ENCODE measurements around the gene GATA1.

The GATA1 gene

DNA sequence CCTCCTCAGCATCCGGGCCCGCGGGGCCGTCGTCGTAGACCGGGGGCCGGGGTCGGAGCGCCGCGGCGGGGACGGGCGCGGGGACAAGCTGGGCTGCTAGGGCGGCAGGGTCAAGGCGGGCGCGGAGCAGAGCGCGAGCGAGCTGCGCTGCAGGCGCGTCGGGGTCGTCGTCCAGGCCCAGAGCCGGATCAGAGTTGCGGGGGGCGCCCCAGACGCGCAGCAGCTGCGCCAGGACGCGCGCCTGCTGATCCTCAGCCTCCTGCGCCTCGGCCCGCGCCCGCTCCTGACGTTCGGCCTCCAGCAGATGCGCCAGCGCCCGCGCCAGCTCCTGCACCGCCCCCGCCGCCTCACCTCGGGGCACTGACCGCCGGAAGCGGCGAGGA, 45.5 kb downstream of the GATA1 start:
- TF ChIP-seq, protein P1, sequence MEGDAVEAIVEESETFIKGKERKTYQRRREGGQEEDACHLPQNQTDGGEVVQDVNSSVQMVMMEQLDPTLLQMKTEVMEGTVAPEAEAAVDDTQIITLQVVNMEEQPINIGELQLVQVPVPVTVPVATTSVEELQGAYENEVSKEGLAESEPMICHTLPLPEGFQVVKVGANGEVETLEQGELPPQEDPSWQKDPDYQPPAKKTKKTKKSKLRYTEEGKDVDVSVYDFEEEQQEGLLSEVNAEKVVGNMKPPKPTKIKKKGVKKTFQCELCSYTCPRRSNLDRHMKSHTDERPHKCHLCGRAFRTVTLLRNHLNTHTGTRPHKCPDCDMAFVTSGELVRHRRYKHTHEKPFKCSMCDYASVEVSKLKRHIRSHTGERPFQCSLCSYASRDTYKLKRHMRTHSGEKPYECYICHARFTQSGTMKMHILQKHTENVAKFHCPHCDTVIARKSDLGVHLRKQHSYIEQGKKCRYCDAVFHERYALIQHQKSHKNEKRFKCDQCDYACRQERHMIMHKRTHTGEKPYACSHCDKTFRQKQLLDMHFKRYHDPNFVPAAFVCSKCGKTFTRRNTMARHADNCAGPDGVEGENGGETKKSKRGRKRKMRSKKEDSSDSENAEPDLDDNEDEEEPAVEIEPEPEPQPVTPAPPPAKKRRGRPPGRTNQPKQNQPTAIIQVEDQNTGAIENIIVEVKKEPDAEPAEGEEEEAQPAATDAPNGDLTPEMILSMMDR (conservative IDR thresholded peaks at IDR 0.05; ENCODE audit: low read depth) = no peak
- H3K27ac ChIP-seq = no peak overlapping the region
- ChIA-PET CTCF (no interaction called here), POLR2A (ENCODE audit: low non-redundant PET) (no interaction called here)
- no peak for DNase-seq (ENCODE audit: low spot score)

DNA sequence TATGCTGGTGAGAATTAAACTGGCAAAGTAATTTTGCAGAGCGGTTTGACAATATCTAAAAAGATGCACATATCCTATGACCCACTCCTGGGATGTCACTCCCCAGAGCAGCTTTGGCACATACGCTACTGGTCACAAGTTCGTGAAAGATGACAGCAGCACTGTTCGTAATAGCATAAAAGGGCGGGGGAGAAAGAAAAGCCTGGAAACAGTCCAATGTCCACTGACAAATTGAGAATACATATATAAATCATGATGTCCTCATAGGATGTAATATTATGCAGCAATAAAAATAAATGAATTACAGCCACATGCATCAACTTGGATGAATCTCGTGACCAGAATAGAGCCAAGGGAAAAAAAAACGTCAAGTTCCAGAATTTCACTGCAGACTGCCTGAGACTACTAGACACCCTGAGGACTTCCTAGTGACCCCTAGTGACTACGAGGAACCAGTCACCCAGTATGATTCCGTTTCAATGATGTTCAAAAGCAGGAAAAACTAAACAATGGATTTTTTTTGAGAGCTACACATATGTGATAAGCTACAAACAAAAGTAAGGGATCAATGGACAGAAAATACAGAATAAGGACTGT, 47.2 kb downstream of the GATA1 start:
- ChIA-PET CTCF (no interaction called here), POLR2A (ENCODE audit: low non-redundant PET) (no interaction called here)
- no peak for DNase-seq (ENCODE audit: low spot score)
- TF ChIP-seq, protein P1 (conservative IDR thresholded peaks at IDR 0.05; ENCODE audit: low read depth) = no peak
- H3K27ac ChIP-seq = no peak overlapping the region

DNA sequence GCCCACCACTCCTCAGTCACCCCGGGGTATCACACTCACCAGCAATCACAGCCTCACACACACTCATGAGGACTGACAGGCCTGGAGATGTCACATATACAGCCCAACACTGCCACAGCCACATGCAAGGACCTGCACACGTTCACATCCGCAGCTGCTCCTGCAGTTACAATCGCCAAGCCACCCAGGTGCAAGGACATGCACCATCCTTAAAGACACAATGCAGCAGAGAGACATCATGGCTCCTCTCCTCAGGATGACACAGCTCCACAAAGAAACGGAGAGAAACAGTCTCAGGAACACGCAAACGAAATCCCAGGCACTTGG, 48.0 kb downstream of the GATA1 start:
- no peak for DNase-seq (ENCODE audit: low spot score)
- POLR2A ChIA-PET (ENCODE audit: low non-redundant PET) = no interaction called here
- CTCF ChIA-PET = no interaction called here
- H3K27ac ChIP-seq = no peak overlapping the region
- TF ChIP-seq, protein P1 (conservative IDR thresholded peaks at IDR 0.05; ENCODE audit: low read depth) = no peak

DNA sequence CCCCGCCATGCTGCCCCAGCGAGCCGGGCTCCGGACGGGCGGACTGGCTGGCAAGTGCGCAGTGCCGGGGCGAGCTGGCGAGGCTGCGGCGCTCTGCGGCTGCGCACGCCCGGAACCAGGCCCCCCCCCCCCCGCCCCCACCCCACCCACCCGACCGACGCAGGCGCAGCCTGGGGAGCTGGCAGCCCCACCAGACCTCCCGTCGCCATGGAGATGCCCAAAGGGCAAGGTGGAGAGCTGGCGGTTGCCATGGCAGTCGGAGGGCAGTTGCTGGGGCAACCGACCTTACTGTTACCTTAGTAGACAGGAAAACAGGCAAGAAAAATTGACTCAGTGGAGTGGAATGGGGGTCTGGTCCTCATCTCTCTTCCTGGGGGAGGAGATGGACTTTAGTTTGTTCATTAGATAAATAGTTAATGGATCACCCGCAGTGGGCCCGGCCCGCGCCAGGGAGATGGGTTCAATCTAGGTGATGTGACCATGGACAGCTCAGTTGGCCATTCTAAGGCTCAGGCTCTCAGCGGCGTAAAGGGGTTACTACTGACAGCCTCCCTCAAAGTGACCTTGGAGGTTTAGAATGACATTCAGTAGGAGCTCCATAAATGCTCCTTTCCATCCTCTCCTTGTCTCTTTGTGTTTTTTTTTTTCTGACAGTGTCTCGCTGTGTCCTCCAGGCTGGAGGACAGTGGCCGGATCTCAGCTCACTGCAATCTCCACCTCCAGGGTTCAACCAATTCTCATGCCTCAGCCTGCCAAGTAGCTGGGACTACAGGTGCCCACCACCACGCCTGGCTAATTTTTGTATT, 49.3 kb downstream of the GATA1 start, which contains the start of gene PCSK1N:
Gene PCSK1N, minus strand, starts transcription at position 87 of the 806 bp plus-strand sequence. Its CDS starts 78 bp downstream, at position 9.
- TF ChIP-seq, protein P1 (conservative IDR thresholded peaks at IDR 0.05; ENCODE audit: low read depth) = no peak
- ChIA-PET CTCF (no interaction called here), POLR2A (ENCODE audit: low non-redundant PET) (no interaction called here)
- H3K27ac ChIP-seq = no peak within 1 kb of the TSS
- peak; percentile 28 for DNase-seq (ENCODE audit: low spot score)

DNA sequence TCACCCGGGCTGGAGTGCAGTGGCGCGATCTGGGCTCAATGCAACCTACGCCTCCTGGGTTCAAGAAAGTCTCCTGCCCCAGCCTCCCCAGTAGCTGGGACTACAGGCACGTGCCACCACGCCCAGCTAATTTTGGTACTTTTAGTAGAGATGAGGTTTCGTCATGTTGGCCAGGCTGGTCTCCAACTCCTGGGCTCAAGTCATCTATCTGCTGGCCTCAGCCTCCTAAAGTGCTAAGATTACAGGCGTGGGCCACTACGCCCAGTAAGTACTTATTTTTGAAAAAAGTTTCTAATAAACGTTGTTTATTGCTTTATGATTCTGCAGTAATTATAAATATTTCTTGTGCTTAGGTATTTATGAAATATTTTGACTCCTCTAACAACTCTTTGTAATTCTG, 53.3 kb downstream of the GATA1 start:
- H3K27ac ChIP-seq = no peak overlapping the region
- POLR2A ChIA-PET (ENCODE audit: low non-redundant PET) = no interaction called here
- TF ChIP-seq, protein P1 (conservative IDR thresholded peaks at IDR 0.05; ENCODE audit: low read depth) = no peak
- CTCF ChIA-PET = no interaction called here
- DNase-seq (ENCODE audit: low spot score) = no peak
